OCI-LY3 (cell line): ENCODE measurements around the gene STT3B.

Source experiments
- CTCF ChIP-seq: fragments of 200-600, 300-600 bp; sonication (generic); IDR thresholded peaks from 2 replicates; pipeline ENCODE4 v1.5.1; 2014; ENCODE audit warnings: antibody characterized with exemption, low read length, low read depth
- EZH2phosphoT487 ChIP-seq: fragments of 200-600 bp; shearing (Covaris generic); IDR thresholded peaks from 2 replicates; pipeline ENCODE4 v1.6.1; 2018; ENCODE audit warnings: antibody characterized with exemption, mixed run types, low read depth

- TF ChIP-seq CTCF (no peak), EZH2phosphoT487 (no peak)
These were observed 47.9 kb downstream of the STT3B start for GRCh38 chr3:31580645-31581044.
